Fibroblast of lung (primary cell): ENCODE measurements around the gene TREML2.

Experiments
- EZH2 ChIP-seq: IDR thresholded peaks from 2 replicates; pipeline ENCODE4 v1.5.1; 2012; ENCODE audit warnings: low read length, control low read depth, mild to moderate bottlenecking; ENCODE audit errors: missing control alignments
- TF ChIP-seq, protein P1 (sequence below), 2 donors: IDR thresholded peaks in 1 of 2; conservative IDR thresholded peaks in 1 of 2; 1 replicate in 1 of 2; 2 replicates in 1 of 2; pipeline ENCODE4 v1.5.1; 2011 to 2012; ENCODE audit warnings: low read length in 2 of 2, control low read depth in 1 of 2, inconsistent platforms in 1 of 2, low read depth in 1 of 2, mild to moderate bottlenecking in 1 of 2

DNA sequence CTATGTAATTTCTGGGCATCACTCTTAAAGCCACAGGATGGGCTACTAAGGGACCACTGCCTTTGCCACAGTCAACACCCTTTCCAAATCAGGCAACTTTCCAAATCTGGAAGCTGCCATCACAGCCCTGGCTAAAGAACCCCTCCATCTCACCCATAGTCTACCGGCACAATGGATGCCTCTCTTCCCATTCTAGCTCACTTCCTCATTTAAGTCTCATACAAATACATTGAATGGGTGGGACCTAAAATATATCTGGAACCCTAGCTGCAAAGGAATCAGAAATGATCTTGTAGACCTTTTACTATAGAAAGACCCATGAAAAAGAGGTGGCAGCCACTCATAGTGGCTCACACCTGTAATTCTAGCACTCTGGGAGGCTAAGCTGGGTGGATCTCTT lies 23.9 kb upstream of the TREML2 start:
- TF ChIP-seq, protein P1, sequence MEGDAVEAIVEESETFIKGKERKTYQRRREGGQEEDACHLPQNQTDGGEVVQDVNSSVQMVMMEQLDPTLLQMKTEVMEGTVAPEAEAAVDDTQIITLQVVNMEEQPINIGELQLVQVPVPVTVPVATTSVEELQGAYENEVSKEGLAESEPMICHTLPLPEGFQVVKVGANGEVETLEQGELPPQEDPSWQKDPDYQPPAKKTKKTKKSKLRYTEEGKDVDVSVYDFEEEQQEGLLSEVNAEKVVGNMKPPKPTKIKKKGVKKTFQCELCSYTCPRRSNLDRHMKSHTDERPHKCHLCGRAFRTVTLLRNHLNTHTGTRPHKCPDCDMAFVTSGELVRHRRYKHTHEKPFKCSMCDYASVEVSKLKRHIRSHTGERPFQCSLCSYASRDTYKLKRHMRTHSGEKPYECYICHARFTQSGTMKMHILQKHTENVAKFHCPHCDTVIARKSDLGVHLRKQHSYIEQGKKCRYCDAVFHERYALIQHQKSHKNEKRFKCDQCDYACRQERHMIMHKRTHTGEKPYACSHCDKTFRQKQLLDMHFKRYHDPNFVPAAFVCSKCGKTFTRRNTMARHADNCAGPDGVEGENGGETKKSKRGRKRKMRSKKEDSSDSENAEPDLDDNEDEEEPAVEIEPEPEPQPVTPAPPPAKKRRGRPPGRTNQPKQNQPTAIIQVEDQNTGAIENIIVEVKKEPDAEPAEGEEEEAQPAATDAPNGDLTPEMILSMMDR (conservative IDR thresholded peaks at IDR 0.05 in 1 of 2, IDR thresholded peaks at IDR 0.05 in 1 of 2; ENCODE audit: low read depth in 1 of 2, low read length in 2 of 2): no peak
- TF ChIP-seq EZH2: no peak
